Fibroblast of lung (primary cell): ENCODE measurements around the gene UNKL. TPM values are rescaled to one million over a fixed set of nuclear protein-coding genes. Genes with fewer than 3 reads are reported as not detected.

Experiments used
- DNase-seq, 2 donors: peaks; one replicate each; pipeline versions ENCODE4 v3.0.0 to v3.0.0-alpha.2; 2010; ENCODE audit warnings: low read depth in 2 of 2
- H2AFZ ChIP-seq: 2 replicates; pipeline ENCODE4 v1.5.1; 2012; ENCODE audit warnings: low read length, control low read depth, inconsistent platforms
- H3K27ac ChIP-seq: 2 replicates; pipeline ENCODE4 v1.5.1; 2011; ENCODE audit warnings: low read length, control low read depth; ENCODE audit not compliant: insufficient read depth
- H3K27me3 ChIP-seq: 2 replicates; pipeline ENCODE4 v1.5.1; 2011; ENCODE audit warnings: mild to moderate bottlenecking, low read length; ENCODE audit not compliant: control insufficient read depth, insufficient read depth
- H3K36me3 ChIP-seq: 2 replicates; pipeline ENCODE4 v1.5.1; 2011; ENCODE audit warnings: low read length; ENCODE audit not compliant: control insufficient read depth, insufficient read depth
- H3K4me1 ChIP-seq: 2 replicates; pipeline ENCODE4 v1.5.1; 2011; ENCODE audit warnings: low read length; ENCODE audit not compliant: control insufficient read depth, insufficient read depth; ENCODE audit errors: extremely low read depth
- H3K4me2 ChIP-seq: 2 replicates; pipeline ENCODE4 v1.5.1; 2011; ENCODE audit warnings: low read length, control low read depth; ENCODE audit not compliant: insufficient read depth; ENCODE audit errors: extremely low read depth
- H3K4me3 ChIP-seq, 4 experiments: fragments of 200-600 bp in 1 of 4; sonication (generic) in 1 of 4; replicated peaks in 1 of 4; 2 replicates each; pipeline ENCODE4 v1.5.1; 2011 to 2016; ENCODE audit warnings: low read length in 4 of 4, low read depth in 3 of 4, mild to moderate bottlenecking in 3 of 4, control low read depth in 2 of 4, inconsistent platforms in 1 of 4, mixed read lengths in 1 of 4; ENCODE audit not compliant: insufficient read depth in 1 of 4; ENCODE audit errors: control extremely low read depth in 1 of 4
- H3K79me2 ChIP-seq: 2 replicates; pipeline ENCODE4 v1.5.1; 2012; ENCODE audit warnings: mild to moderate bottlenecking, low read length, inconsistent platforms; ENCODE audit not compliant: control insufficient read depth, insufficient read depth
- H3K9ac ChIP-seq: 2 replicates; pipeline ENCODE4 v1.5.1; 2011; ENCODE audit warnings: mild to moderate bottlenecking, low read length, control low read depth; ENCODE audit not compliant: insufficient read depth
- H3K9me3 ChIP-seq: 2 replicates; pipeline ENCODE4 v1.5.1; 2012; ENCODE audit warnings: low read depth, low read length; ENCODE audit not compliant: control insufficient read depth, insufficient read depth
- H4K20me1 ChIP-seq: 2 replicates; pipeline ENCODE4 v1.5.1; 2011; ENCODE audit warnings: low read length; ENCODE audit not compliant: control insufficient read depth, insufficient read depth; ENCODE audit errors: extremely low read depth
- EZH2 ChIP-seq: IDR thresholded peaks from 2 replicates; pipeline ENCODE4 v1.5.1; 2012; ENCODE audit warnings: low read length, control low read depth, mild to moderate bottlenecking; ENCODE audit errors: missing control alignments
- polyA plus RNA-seq, 2 donors: library from polyadenylated mRNA; depleted of rRNA in 1 of 2; stranded (reverse) in 1 of 2; unstranded in 1 of 2; fragments of >200 nt; gene quantifications; 2 replicates each; pipeline ENCODE4 v1.2.1, GENCODE V29; 2011 to 2012; ENCODE audit warnings: missing spikeins in 1 of 2
- total RNA-seq: library from RNA; depleted of rRNA; stranded (reverse); fragments of >200 nt; gene quantifications from 2 replicates; pipeline ENCODE4 v1.2.1, GENCODE V29; 2014
- TF ChIP-seq, protein P1 (sequence below), 2 donors: IDR thresholded peaks in 1 of 2; conservative IDR thresholded peaks in 1 of 2; 1 replicate in 1 of 2; 2 replicates in 1 of 2; pipeline ENCODE4 v1.5.1; 2011 to 2012; ENCODE audit warnings: low read length in 2 of 2, control low read depth in 1 of 2, inconsistent platforms in 1 of 2, low read depth in 1 of 2, mild to moderate bottlenecking in 1 of 2

The UNKL gene
- total and polyA plus RNA-seq, 2 donors (not counting 1 experiment from before 2014, with no cell fraction given): 4.3 to 6.3 TPM

DNA sequence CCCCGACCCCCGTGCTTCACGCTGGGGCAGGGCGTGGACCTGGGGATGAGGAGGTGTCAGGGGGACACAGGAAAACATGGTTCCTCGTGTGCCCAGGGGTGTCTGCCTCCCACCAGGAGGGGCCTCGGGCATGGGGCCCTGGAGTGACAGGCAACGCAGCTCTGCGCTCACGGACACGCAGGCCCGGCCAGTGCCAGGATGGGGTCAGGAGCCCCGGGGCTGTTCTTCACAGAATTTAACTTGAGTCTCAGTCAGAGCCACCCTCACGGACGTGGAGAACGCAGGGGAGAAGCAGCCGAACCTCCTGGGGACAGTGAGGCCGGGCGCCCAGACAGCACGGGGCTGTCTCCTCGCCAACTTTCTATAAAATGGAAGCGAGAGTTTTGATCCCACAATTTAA, 16.7 kb downstream of the UNKL start:
- peaks cover 3% of the 10 kb centered on the region for H3K36me3 ChIP-seq
- H4K20me1 ChIP-seq: no peaks in the 10 kb centered on the region
- no peak overlapping the region for H2AFZ ChIP-seq
- H3K4me3 ChIP-seq: no peak overlapping the region
- H3K4me1 ChIP-seq: no peaks in the 10 kb centered on the region
- no peaks in the 10 kb centered on the region for H3K79me2 ChIP-seq
- no peaks in the 10 kb centered on the region for H3K27me3 ChIP-seq
- TF ChIP-seq EZH2: no peak
- TF ChIP-seq, protein P1, sequence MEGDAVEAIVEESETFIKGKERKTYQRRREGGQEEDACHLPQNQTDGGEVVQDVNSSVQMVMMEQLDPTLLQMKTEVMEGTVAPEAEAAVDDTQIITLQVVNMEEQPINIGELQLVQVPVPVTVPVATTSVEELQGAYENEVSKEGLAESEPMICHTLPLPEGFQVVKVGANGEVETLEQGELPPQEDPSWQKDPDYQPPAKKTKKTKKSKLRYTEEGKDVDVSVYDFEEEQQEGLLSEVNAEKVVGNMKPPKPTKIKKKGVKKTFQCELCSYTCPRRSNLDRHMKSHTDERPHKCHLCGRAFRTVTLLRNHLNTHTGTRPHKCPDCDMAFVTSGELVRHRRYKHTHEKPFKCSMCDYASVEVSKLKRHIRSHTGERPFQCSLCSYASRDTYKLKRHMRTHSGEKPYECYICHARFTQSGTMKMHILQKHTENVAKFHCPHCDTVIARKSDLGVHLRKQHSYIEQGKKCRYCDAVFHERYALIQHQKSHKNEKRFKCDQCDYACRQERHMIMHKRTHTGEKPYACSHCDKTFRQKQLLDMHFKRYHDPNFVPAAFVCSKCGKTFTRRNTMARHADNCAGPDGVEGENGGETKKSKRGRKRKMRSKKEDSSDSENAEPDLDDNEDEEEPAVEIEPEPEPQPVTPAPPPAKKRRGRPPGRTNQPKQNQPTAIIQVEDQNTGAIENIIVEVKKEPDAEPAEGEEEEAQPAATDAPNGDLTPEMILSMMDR (conservative IDR thresholded peaks at IDR 0.05 in 1 of 2, IDR thresholded peaks at IDR 0.05 in 1 of 2; ENCODE audit: low read depth in 1 of 2, low read length in 2 of 2): no peak
- no peaks in the 10 kb centered on the region for H3K9me3 ChIP-seq
- no peak overlapping the region for H3K4me2 ChIP-seq
- no peak overlapping the region for H3K27ac ChIP-seq
- no peak overlapping the region for H3K9ac ChIP-seq
- DNase-seq: no peak

DNA sequence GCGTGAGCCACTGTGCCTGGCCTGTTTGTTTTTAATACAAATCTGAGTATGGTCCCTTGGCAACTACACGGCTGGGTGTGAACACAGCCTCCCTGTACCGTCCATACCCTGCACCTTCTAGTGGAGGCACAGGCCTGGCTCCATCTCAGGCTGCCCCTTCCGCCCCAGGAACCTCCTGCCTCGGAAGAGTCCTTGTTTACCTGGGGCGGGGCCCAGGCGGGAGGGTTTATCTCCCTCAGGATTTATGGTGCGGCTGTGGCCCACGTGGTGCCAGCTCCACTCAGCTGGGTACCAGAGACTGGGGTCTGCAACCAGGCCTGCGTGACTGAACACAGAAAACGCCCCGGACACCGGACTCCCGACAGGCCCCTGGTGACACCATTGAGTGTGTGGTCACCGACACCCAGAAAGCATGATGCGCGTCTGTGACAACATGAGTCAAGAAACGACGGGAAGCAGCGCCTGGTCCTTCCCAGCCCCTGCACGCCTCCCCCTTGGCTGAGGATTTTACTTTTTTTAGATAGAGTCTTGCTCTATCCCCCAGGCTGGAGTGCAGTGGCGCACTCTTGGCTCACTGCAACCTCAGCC, 19.0 kb downstream of the UNKL start:
- DNase-seq: no peak

DNA sequence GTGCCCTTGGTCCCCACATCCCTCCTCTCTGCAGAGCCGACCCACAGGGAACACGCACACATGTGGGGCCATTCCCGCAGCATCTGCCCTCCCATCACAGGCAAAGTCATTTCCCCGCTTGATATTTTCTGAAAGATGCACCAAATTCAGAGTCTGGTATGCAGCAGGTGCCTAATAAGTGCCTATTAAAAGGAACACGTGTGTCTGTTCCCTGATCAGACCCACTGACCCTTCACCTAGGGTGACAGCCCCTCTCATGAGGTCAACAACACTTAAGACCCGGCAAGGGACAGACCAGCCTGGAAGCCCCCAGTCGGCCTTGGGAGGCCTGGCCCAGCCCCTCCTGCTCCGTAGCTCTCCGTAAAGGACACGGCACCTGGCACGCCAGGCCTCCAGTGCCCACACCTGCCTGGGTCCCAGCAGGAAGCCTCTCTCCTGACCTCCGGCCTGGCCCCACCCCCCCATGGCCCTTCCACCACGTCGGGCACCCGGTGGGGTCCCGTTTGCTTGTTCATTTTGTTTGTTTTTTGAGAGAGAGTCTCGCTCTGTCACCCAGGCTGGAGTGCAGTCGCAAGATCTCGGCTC, 20.0 kb downstream of the UNKL start:
- no peaks in the 10 kb centered on the region for H3K9me3 ChIP-seq
- peaks cover 3% of the 10 kb centered on the region for H3K36me3 ChIP-seq
- H4K20me1 ChIP-seq: no peaks in the 10 kb centered on the region
- H3K4me2 ChIP-seq: no peak overlapping the region
- DNase-seq: no peak
- no peak overlapping the region for H3K9ac ChIP-seq
- H3K27ac ChIP-seq: no peak overlapping the region
- no peaks in the 10 kb centered on the region for H3K4me1 ChIP-seq
- TF ChIP-seq, protein P1 (conservative IDR thresholded peaks at IDR 0.05 in 1 of 2, IDR thresholded peaks at IDR 0.05 in 1 of 2; ENCODE audit: low read depth in 1 of 2, low read length in 2 of 2): no peak
- TF ChIP-seq EZH2: no peak
- H2AFZ ChIP-seq: no peak overlapping the region
- no peak overlapping the region for H3K4me3 ChIP-seq
- no peaks in the 10 kb centered on the region for H3K27me3 ChIP-seq
- no peaks in the 10 kb centered on the region for H3K79me2 ChIP-seq

More for the DNA sequence above, 19.0 kb downstream of the UNKL start:
- no peaks in the 10 kb centered on the region for H3K79me2 ChIP-seq
- H3K9me3 ChIP-seq: no peaks in the 10 kb centered on the region
- H4K20me1 ChIP-seq: no peaks in the 10 kb centered on the region
- H3K27me3 ChIP-seq: no peaks in the 10 kb centered on the region
- no peak overlapping the region for H2AFZ ChIP-seq
- no peak overlapping the region for H3K27ac ChIP-seq
- no peak for TF ChIP-seq EZH2
- TF ChIP-seq, protein P1 (conservative IDR thresholded peaks at IDR 0.05 in 1 of 2, IDR thresholded peaks at IDR 0.05 in 1 of 2; ENCODE audit: low read depth in 1 of 2, low read length in 2 of 2): no peak
- H3K4me1 ChIP-seq: no peaks in the 10 kb centered on the region
- no peak overlapping the region for H3K9ac ChIP-seq
- peaks cover 3% of the 10 kb centered on the region for H3K36me3 ChIP-seq
- no peak overlapping the region for H3K4me3 ChIP-seq
- H3K4me2 ChIP-seq: no peak overlapping the region
